ENCODE results near the gene C1orf159.

DNA sequence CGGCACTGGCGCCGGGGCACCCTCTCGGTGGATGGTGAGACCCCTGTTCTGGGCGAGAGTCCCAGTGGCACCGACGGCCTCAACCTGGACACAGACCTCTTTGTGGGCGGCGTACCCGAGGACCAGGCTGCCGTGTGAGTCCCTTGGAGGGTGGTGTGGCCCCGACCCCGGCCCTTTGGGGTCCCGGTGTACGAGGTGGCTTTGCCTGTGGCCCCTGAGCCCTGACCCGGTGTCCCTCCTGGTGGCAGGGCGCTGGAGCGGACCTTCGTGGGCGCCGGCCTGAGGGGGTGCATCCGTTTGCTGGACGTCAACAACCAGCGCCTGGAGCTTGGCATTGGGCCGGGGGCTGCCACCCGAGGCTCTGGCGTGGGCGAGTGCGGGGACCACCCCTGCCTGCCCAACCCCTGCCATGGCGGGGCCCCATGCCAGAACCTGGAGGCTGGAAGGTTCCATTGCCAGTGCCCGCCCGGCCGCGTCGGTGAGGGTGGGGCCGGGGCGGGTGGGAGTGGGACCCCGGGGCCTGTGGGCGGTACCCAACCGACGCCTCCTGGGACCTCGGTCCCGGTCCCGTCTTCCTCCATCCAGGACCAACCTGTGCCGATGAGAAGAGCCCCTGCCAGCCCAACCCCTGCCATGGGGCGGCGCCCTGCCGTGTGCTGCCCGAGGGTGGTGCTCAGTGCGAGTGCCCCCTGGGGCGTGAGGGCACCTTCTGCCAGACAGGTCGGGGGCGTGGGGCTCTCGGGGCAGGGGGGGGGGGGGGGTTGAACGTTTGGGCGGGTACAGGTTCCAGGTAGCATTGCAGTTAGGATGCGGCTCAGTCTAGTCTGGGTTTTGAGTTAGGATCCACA, 66.3 kb downstream of the C1orf159 start:
- no peak for TF ChIP-seq GATA2 (IDR thresholded peaks at IDR 0.05; ENCODE audit: low read depth, low read length)
- no peak for TF ChIP-seq GATA3 (IDR thresholded peaks at IDR 0.05; ENCODE audit: low read depth, low read length)

Data from SH-SY5Y (cell line).